Measurements from ENCODE around the gene TNFRSF14. TPM values are rescaled to one million over a fixed set of nuclear protein-coding genes. Genes with fewer than 3 reads are reported as not detected.
A peak's percentile ranks its signal among the peaks of the same experiment; 100 is the strongest.

TNFRSF14 gene
- total and polyA plus RNA-seq, 2 of the 13 experiments (the other 11 are each of a cell fraction or from before 2014, with no cell fraction given): 11.9 to 49.9 TPM

DNA sequence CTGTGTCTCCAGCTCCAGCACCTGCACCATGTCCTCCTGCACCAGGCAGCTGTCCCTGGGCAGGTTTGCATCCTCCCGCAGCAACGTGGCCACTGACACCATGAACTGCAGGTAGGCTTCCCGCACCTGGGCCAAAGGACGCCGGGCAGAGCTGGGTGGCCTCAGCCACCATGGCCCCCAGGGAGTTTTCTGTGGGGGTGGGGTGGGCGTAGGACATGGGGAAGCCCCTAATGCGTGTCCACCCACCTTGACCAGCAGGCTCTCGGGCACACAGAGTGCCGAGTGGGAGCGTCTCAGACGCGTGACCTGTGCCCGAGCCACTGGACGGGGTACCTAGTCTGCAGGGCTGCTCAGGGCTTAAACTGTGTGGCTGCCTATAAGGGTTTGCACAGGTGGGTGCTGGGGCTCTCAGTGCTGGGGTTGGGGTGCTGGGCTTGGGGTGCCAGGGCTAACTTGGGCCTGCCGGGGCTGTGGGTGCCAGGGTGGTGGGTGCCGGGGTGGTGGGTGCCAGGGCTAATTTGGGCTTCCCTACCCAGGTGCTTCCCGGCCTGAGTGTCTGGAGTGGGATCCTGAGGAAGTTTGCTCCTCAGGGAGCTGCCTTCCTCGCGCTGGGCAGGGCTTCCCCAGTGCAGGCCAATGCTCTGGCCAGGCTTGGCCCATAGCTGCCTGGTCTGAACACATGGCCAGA lies 48.1 kb downstream of the TNFRSF14 start:
- H3K27ac ChIP-seq (ENCODE audit: extremely low read length, insufficient read depth, low read length): no peak overlapping the region
- no peaks in the 10 kb centered on the region for H3K36me3 ChIP-seq (replicated peaks in 1 of 2; ENCODE audit: control insufficient read depth in 1 of 2, insufficient read depth in 2 of 2, low read length in 2 of 2)
- DNase-seq (ENCODE audit: low spot score) (no peak), FAIRE-seq (no peak), ATAC-seq (peak; percentile 26; the same call in 2 of the 3 replicates)
- H3K79me2 ChIP-seq (ENCODE audit: insufficient read depth, low read length): no peaks in the 10 kb centered on the region
- TF ChIP-seq KMT2B (CRISPR knock-in tag; IDR thresholded peaks at IDR 0.05) (no peak), ZFP37 (CRISPR knock-in tag; IDR thresholded peaks at IDR 0.05; ENCODE audit: borderline replicate concordance) (no peak), IRX3 (CRISPR knock-in tag; IDR thresholded peaks at IDR 0.05; ENCODE audit: borderline replicate concordance, low read depth) (no peak), HOXD1 (CRISPR knock-in tag; IDR thresholded peaks at IDR 0.05) (no peak), ZNF619 (CRISPR knock-in tag; IDR thresholded peaks at IDR 0.05) (no peak), HIVEP1 (CRISPR knock-in tag; IDR thresholded peaks at IDR 0.05) (no peak), FOSL1 (CRISPR knock-in tag; IDR thresholded peaks at IDR 0.05; ENCODE audit: borderline replicate concordance) (no peak), ZSCAN31 (CRISPR knock-in tag; IDR thresholded peaks at IDR 0.05; ENCODE audit: low read depth) (no peak), TBP (CRISPR knock-in tag; IDR thresholded peaks at IDR 0.05) (no peak), POLR2AphosphoS2 (IDR thresholded peaks at IDR 0.05; ENCODE audit: low read depth, low read length) (no peak), ESRRA (CRISPR knock-in tag; IDR thresholded peaks at IDR 0.05; ENCODE audit: low read depth) (no peak), PLRG1 (conservative IDR thresholded peaks at IDR 0.05) (no peak)
- TF ChIP-seq, protein P1, sequence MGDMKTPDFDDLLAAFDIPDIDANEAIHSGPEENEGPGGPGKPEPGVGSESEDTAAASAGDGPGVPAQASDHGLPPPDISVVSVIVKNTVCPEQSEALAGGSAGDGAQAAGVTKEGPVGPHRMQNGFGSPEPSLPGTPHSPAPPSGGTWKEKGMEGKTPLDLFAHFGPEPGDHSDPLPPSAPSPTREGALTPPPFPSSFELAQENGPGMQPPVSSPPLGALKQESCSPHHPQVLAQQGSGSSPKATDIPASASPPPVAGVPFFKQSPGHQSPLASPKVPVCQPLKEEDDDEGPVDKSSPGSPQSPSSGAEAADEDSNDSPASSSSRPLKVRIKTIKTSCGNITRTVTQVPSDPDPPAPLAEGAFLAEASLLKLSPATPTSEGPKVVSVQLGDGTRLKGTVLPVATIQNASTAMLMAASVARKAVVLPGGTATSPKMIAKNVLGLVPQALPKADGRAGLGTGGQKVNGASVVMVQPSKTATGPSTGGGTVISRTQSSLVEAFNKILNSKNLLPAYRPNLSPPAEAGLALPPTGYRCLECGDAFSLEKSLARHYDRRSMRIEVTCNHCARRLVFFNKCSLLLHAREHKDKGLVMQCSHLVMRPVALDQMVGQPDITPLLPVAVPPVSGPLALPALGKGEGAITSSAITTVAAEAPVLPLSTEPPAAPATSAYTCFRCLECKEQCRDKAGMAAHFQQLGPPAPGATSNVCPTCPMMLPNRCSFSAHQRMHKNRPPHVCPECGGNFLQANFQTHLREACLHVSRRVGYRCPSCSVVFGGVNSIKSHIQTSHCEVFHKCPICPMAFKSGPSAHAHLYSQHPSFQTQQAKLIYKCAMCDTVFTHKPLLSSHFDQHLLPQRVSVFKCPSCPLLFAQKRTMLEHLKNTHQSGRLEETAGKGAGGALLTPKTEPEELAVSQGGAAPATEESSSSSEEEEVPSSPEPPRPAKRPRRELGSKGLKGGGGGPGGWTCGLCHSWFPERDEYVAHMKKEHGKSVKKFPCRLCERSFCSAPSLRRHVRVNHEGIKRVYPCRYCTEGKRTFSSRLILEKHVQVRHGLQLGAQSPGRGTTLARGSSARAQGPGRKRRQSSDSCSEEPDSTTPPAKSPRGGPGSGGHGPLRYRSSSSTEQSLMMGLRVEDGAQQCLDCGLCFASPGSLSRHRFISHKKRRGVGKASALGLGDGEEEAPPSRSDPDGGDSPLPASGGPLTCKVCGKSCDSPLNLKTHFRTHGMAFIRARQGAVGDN (CRISPR knock-in tag; IDR thresholded peaks at IDR 0.05): no peak
- TF ChIP-seq, protein P2, sequence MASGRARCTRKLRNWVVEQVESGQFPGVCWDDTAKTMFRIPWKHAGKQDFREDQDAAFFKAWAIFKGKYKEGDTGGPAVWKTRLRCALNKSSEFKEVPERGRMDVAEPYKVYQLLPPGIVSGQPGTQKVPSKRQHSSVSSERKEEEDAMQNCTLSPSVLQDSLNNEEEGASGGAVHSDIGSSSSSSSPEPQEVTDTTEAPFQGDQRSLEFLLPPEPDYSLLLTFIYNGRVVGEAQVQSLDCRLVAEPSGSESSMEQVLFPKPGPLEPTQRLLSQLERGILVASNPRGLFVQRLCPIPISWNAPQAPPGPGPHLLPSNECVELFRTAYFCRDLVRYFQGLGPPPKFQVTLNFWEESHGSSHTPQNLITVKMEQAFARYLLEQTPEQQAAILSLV (CRISPR knock-in tag; IDR thresholded peaks at IDR 0.05; ENCODE audit: borderline replicate concordance): no peak
- TF ChIP-seq, protein P3, sequence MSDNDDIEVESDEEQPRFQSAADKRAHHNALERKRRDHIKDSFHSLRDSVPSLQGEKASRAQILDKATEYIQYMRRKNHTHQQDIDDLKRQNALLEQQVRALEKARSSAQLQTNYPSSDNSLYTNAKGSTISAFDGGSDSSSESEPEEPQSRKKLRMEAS (IDR thresholded peaks at IDR 0.05): no peak
- intact Hi-C loops (cut with micrococcal nuclease; ENCODE audit: unreplicated experiment): no loop called here
- H3K4me1 ChIP-seq (ENCODE audit: insufficient read depth, low read length): no peaks in the 10 kb centered on the region
- no peaks in the 10 kb centered on the region for H3K9me3 ChIP-seq (ENCODE audit: low read length)
- WGBS (ENCODE audit: low lambda C conversion rate): 0% methylated on average over 2 of the region's 19 CpGs
- POLR2A ChIA-PET: interaction anchor here (0.6 kb wide), 1 partner anchor 33 kb away, joined by 3 read pairs; no protein-coding TSS in a partner anchor
- H3K9ac ChIP-seq (ENCODE audit: insufficient read depth, low read depth, low read length): no peak overlapping the region
- CTCF ChIA-PET (ENCODE audit: low intra/inter-chr PET ratio, low total read pairs): no interaction called here
- no peak overlapping the region for H3K4me3 ChIP-seq (replicated peaks in 1 of 3; ENCODE audit: insufficient read depth in 1 of 3, low read depth in 2 of 3, low read length in 3 of 3)
- no peaks in the 10 kb centered on the region for H4K20me1 ChIP-seq (ENCODE audit: insufficient read depth, low read length)
- no peak overlapping the region for H2AFZ ChIP-seq (ENCODE audit: low read length)
- no TSS peak for BruUV-seq (replicated peaks)
- peaks cover 9 to 58% of the 10 kb centered on the region in 2 experiments; a peak in 4 of 5 replicates for H3K27me3 ChIP-seq (ENCODE audit: control insufficient read depth in 1 of 2, insufficient read depth in 2 of 2, low read length in 2 of 2)
- in situ Hi-C loops (cut with HindIII; ENCODE audit: extremely low pct_ligation_motif_present, low pct_unique_long_range_greater_than_20kb): no loop called here
- H3K4me2 ChIP-seq (ENCODE audit: low read depth, low read length): no peak overlapping the region

Data from HepG2 (cell line).